ENCODE results near the gene DDX59. TPM values are rescaled to one million over a fixed set of nuclear protein-coding genes. Genes with fewer than 3 reads are reported as not detected.

The DDX59 gene
- total and polyA plus RNA-seq, 2 donors = 18.5 to 34.8 TPM

GRCh38 chr1:200659269-200659668 is 10.4 kb downstream of the DDX59 start:
- Histone ChIP-seq H3K36me3 (ENCODE audit: insufficient read depth) (peaks cover 8% of the 10 kb centered on the region), H3K27ac (ENCODE audit: low read depth) (no peak overlapping the region), H3K4me3 (ENCODE audit: low read depth, low read length) (no peak overlapping the region), H3K4me1 (ENCODE audit: insufficient read depth) (peaks cover 2% of the 10 kb centered on the region)
- WGBS = 93% methylated on average over 1 of the region's 1 CpG
- DNase-seq (ENCODE audit: extremely low spot score) = no peak

GRCh38 chr1:200658037-200658818 is 11.5 kb downstream of the DDX59 start:
- Histone ChIP-seq H3K36me3 (ENCODE audit: insufficient read depth) (peaks cover 7% of the 10 kb centered on the region), H3K27ac (ENCODE audit: low read depth) (no peak overlapping the region), H3K4me3 (ENCODE audit: low read depth, low read length) (no peak overlapping the region), H3K4me1 (ENCODE audit: insufficient read depth) (no peaks in the 10 kb centered on the region)
- WGBS = 82% methylated on average over 4 of the region's 4 CpGs
- no peak for DNase-seq (ENCODE audit: extremely low spot score)

- H3K27ac ChIP-seq (ENCODE audit: low read depth) = no peak overlapping the region
- H3K36me3 ChIP-seq (ENCODE audit: insufficient read depth) = peaks cover 7% of the 10 kb centered on the region
Measured at GRCh38 chr1:200654660-200655059, 15.0 kb downstream of the DDX59 start.

GRCh38 chr1:200653022-200653462 is 16.7 kb downstream of the DDX59 start:
- no peak overlapping the region for H3K27ac ChIP-seq (ENCODE audit: low read depth)
- H3K36me3 ChIP-seq (ENCODE audit: insufficient read depth) = peaks cover 7% of the 10 kb centered on the region
- no peaks in the 10 kb centered on the region for H3K4me1 ChIP-seq (ENCODE audit: insufficient read depth)
- 75% methylated on average over 5 of the region's 5 CpGs for WGBS
- no peak for DNase-seq (ENCODE audit: extremely low spot score)
- H3K4me3 ChIP-seq (ENCODE audit: low read depth, low read length) = no peak overlapping the region

More at GRCh38 chr1:200654660-200655059, 15.0 kb downstream of the DDX59 start:
- no peak for DNase-seq (ENCODE audit: extremely low spot score)
- Histone ChIP-seq H3K4me3 (ENCODE audit: low read depth, low read length) (no peak overlapping the region), H3K4me1 (ENCODE audit: insufficient read depth) (no peaks in the 10 kb centered on the region)
- 98% methylated on average over 5 of the region's 5 CpGs for WGBS

DNA sequence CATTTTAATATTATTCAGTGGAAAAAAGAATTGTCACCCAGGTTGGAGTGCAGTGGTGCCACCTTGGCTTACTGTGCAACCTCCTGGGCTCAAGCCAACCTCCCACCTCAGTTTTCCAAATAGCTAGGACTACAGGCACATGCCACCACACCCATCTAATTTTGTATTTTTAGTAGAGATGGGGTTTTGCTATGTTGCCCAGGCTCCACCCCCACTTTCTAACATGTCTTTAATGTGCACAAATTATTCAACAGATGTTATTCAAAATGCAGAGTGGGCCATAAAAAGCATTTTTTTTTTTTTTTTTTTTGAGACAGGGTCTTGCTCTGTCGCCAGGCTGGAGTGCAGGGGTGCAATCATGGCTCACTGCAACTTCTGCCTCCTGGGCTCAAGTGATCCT is 17.3 kb downstream of the DDX59 start:
- no peak for DNase-seq (ENCODE audit: extremely low spot score)
- 100% methylated on average over 1 of the region's 1 CpG for WGBS
- Histone ChIP-seq H3K27ac (ENCODE audit: low read depth) (no peak overlapping the region), H3K4me1 (ENCODE audit: insufficient read depth) (no peaks in the 10 kb centered on the region), H3K36me3 (ENCODE audit: insufficient read depth) (peaks cover 7% of the 10 kb centered on the region), H3K4me3 (ENCODE audit: low read depth, low read length) (no peak overlapping the region)

GRCh38 chr1:200646515-200646914 is 23.2 kb downstream of the DDX59 start:
- no peak overlapping the region for H3K27ac ChIP-seq (ENCODE audit: low read depth)
- 94% methylated on average over 4 of the region's 4 CpGs for WGBS
- H3K4me1 ChIP-seq (ENCODE audit: insufficient read depth) = no peaks in the 10 kb centered on the region
- DNase-seq (ENCODE audit: extremely low spot score) = no peak
- H3K36me3 ChIP-seq (ENCODE audit: insufficient read depth) = peaks cover 7% of the 10 kb centered on the region
- H3K4me3 ChIP-seq (ENCODE audit: low read depth, low read length) = no peak overlapping the region

- peaks cover 4% of the 10 kb centered on the region for H3K36me3 ChIP-seq (ENCODE audit: insufficient read depth)
- no peaks in the 10 kb centered on the region for H3K4me1 ChIP-seq (ENCODE audit: insufficient read depth)
- no peak for DNase-seq (ENCODE audit: extremely low spot score)
- H3K4me3 ChIP-seq (ENCODE audit: low read depth, low read length) = no peak overlapping the region
- no peak overlapping the region for H3K27ac ChIP-seq (ENCODE audit: low read depth)
Measured at GRCh38 chr1:200644021-200644420, 25.7 kb downstream of the DDX59 start.

- peaks cover 4% of the 10 kb centered on the region for H3K36me3 ChIP-seq (ENCODE audit: insufficient read depth)
- no peak overlapping the region for H3K4me3 ChIP-seq (ENCODE audit: low read depth, low read length)
- no peak overlapping the region for H3K27ac ChIP-seq (ENCODE audit: low read depth)
- 90% methylated on average over 6 of the region's 6 CpGs for WGBS
- H3K4me1 ChIP-seq (ENCODE audit: insufficient read depth) = no peaks in the 10 kb centered on the region
- DNase-seq (ENCODE audit: extremely low spot score) = no peak
Measured at GRCh38 chr1:200642481-200642880, 27.2 kb downstream of the DDX59 start.

DNA sequence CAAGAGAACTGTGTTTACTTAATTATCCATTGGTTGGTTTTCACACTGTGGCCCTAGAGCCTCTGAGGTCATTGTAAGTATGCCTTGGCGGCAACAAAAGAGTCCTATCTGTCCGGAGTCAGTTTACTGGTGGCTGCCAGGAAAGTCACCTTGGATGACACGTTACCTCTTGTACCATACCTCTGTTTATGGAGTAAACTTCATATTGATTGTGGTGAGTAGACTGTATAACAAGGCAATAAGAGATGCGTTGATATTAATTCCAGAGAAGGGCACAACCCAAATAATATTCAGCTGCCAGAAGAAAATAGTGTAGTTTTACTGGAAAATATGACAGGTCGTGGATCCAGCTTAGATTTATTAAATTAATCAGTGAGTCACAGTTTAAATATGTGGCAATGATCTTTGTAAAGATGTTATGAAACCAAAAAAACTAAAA is 28.7 kb downstream of the DDX59 start:
- H3K27ac ChIP-seq (ENCODE audit: low read depth) = no peak overlapping the region
- DNase-seq (ENCODE audit: extremely low spot score) = no peak
- peaks cover 1% of the 10 kb centered on the region for H3K36me3 ChIP-seq (ENCODE audit: insufficient read depth)
- 74% methylated on average over 5 of the region's 5 CpGs for WGBS
- no peaks in the 10 kb centered on the region for H3K4me1 ChIP-seq (ENCODE audit: insufficient read depth)
- no peak overlapping the region for H3K4me3 ChIP-seq (ENCODE audit: low read depth, low read length)

DNA sequence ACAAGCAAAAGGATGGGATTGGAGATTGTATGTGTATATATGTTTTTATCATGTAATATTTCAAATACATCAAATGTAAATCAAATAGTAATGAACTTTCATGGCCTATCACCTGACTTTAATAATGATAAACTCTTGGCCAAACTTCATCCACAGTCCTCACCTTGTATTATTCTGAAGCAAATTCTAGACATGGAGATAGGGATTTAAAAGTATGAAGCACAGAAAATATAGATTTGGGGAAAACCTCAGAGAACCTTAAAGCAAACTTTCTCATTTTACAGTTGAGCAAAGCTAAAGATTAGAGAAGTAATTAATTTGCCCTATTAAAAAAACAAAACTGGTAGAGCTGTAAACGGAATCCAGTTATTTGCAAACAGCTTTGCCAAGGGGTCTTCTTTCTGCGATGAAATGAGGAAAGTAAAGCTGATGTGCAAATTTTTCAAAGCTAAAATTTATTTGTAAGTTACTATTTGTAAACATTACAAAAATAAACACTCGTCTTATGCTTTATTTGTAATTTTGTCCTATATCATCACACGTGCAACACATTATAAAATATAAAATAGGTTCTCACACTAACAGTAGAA is 29.2 kb downstream of the DDX59 start:
- no peak overlapping the region for H3K4me3 ChIP-seq (ENCODE audit: low read depth, low read length)
- no peaks in the 10 kb centered on the region for H3K4me1 ChIP-seq (ENCODE audit: insufficient read depth)
- H3K27ac ChIP-seq (ENCODE audit: low read depth) = no peak overlapping the region
- no peaks in the 10 kb centered on the region for H3K36me3 ChIP-seq (ENCODE audit: insufficient read depth)
- DNase-seq (ENCODE audit: extremely low spot score) = no peak
- 89% methylated on average over 4 of the region's 4 CpGs for WGBS

- 77% methylated on average over 7 of the region's 7 CpGs for WGBS
- Histone ChIP-seq H3K4me1 (ENCODE audit: insufficient read depth) (no peaks in the 10 kb centered on the region), H3K36me3 (ENCODE audit: insufficient read depth) (no peaks in the 10 kb centered on the region), H3K4me3 (ENCODE audit: low read depth, low read length) (no peak overlapping the region), H3K27ac (ENCODE audit: low read depth) (no peak overlapping the region)
- no peak for DNase-seq (ENCODE audit: extremely low spot score)
Measured at GRCh38 chr1:200638073-200638472, 31.6 kb downstream of the DDX59 start.

DNA sequence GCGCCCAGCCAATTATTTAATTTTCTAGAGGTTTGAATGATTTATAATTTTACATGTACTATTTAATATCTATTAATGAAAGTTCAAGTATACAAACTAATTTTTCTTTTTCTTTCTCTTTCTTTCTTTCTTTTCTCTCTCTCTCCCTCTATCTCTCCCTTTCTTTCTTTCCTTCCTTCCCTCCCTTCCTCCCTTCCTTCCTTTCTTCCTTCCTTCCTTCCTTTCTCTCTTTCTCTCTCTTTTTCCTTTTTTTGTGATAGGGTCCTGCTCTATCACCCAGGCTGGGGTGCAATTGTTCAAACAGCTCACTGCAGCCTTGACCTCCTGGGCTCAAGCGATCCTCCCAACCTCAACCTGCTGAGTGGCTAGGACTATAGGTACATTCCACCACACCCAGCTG is 33.0 kb downstream of the DDX59 start:
- no peak for DNase-seq (ENCODE audit: extremely low spot score)
- whole genome bisulfite sequencing = 98% methylated on average over 2 of the region's 2 CpGs

GRCh38 chr1:200634261-200635122 is 35.2 kb downstream of the DDX59 start:
- WGBS = 38% methylated on average over 2 of the region's 2 CpGs
- Histone ChIP-seq H3K4me1 (ENCODE audit: insufficient read depth) (no peaks in the 10 kb centered on the region), H3K36me3 (ENCODE audit: insufficient read depth) (no peaks in the 10 kb centered on the region), H3K4me3 (ENCODE audit: low read depth, low read length) (no peak overlapping the region), H3K27ac (ENCODE audit: low read depth) (no peak overlapping the region)
- no peak for DNase-seq (ENCODE audit: extremely low spot score)

More for the DNA sequence above, 33.0 kb downstream of the DDX59 start:
- Histone ChIP-seq H3K36me3 (ENCODE audit: insufficient read depth) (no peaks in the 10 kb centered on the region), H3K27ac (ENCODE audit: low read depth) (no peak overlapping the region), H3K4me1 (ENCODE audit: insufficient read depth) (no peaks in the 10 kb centered on the region), H3K4me3 (ENCODE audit: low read depth, low read length) (no peak overlapping the region)

All from urinary bladder (tissue), 4 donors.